GM19452 (cell line): Measurements from ENCODE around the gene SLC6A13.
"Not testable (repeated sequence)": the region's sequence is repeated elsewhere in the genome, so short reads cannot be mapped to it uniquely, and the experiment has no call there.

Source experiments
- ATAC-seq: cut with Tn5 transposase; IDR thresholded peaks from one replicate; pipeline ENCODE4 v1.9.1; 2021; ENCODE audit not compliant: unreplicated experiment

Gene SLC6A13

GRCh38 chr12:262817-263216 is at the start of gene SLC6A13:
SLC6A13 (minus strand) TSS chr12:262836; CDS start chr12:260052, 2,784 bp downstream.
- no peak for ATAC-seq

GRCh38 chr12:308511-308910 is 45.9 kb upstream of the SLC6A13 start:
- no peak for ATAC-seq

- ATAC-seq, result no peak
Measured at GRCh38 chr12:307406-307805, 44.8 kb upstream of the SLC6A13 start.

DNA sequence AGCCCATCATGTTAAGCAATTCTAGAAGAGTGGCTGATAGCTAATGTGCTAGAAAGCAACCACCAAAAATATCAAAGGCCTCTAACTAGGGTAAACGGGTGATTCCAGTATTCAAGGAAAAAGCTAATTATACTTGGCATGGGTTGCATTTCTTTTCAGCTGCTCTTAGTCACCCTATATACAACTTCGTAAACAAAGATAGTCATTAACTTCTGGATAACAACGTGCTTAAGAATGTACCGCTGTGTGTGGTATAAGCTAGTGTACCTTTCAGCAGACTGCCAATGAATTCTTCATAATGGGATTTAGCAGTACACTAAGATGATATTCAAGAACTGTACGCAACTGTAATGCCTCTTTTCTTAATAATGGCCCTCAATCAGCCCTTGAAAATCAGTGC is 42.2 kb upstream of the SLC6A13 start:
- ATAC-seq, result no peak

- not testable (repeated sequence) for ATAC-seq
Measured at GRCh38 chr12:302766-303165, 40.1 kb upstream of the SLC6A13 start.

- ATAC-seq, result not testable (repeated sequence)
Measured at GRCh38 chr12:300166-300565, 37.5 kb upstream of the SLC6A13 start.

DNA sequence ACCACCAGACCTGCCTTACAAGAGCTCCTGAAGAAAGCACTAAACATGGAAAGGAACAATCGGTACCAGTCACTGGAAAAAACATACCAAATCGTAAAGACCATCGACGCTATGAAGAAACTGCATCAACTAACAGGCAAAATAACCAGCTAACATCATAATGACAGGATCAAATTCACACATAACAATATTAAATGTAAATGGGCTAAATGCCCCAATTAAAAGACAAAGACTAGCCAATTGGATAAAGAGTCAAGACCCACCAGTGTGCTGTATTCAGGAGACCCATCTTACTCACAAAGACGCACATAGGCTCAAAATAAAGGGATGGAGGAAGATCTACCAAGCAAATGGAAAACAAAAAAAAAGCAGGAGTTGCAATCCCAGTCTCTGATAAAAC is 36.9 kb upstream of the SLC6A13 start:
- not testable (repeated sequence) for ATAC-seq

GRCh38 chr12:298059-298458 is 35.4 kb upstream of the SLC6A13 start:
- not testable (repeated sequence) for ATAC-seq

DNA sequence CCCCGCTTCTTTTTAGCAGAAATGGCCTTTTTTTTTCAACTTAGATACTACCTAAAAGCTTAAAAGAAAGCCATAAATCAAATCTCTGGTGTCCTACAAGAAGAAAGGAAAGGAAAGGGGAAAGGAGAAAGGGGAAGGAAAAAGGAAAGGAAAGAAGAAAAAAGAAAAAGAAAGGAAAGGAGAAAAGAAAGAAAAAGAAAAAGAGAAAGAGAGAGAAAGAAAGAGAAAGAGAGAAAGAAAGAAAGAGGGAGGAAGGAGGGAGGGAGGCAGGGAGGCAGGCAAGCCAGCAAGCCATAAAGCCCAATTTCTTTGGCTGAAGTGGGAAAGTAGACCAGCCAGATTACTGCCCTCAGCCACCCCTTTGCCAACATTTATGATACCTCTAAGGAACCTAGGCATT is 32.5 kb upstream of the SLC6A13 start:
- ATAC-seq, result no peak

GRCh38 chr12:293199-293598 is 30.6 kb upstream of the SLC6A13 start:
- ATAC-seq, result no peak

- no peak for ATAC-seq
Measured at GRCh38 chr12:292186-292585, 29.6 kb upstream of the SLC6A13 start.

- ATAC-seq, result no peak
Measured at GRCh38 chr12:291153-291723, 28.6 kb upstream of the SLC6A13 start.

- no peak for ATAC-seq
Measured at GRCh38 chr12:288687-289086, 26.1 kb upstream of the SLC6A13 start.

GRCh38 chr12:286531-287300 is 24.1 kb upstream of the SLC6A13 start:
- no peak for ATAC-seq

GRCh38 chr12:278046-278445 is 15.4 kb upstream of the SLC6A13 start:
- no peak for ATAC-seq

GRCh38 chr12:275812-276211 is 13.2 kb upstream of the SLC6A13 start:
- ATAC-seq, result no peak

GRCh38 chr12:273382-273781 is 10.7 kb upstream of the SLC6A13 start:
- ATAC-seq, result no peak

DNA sequence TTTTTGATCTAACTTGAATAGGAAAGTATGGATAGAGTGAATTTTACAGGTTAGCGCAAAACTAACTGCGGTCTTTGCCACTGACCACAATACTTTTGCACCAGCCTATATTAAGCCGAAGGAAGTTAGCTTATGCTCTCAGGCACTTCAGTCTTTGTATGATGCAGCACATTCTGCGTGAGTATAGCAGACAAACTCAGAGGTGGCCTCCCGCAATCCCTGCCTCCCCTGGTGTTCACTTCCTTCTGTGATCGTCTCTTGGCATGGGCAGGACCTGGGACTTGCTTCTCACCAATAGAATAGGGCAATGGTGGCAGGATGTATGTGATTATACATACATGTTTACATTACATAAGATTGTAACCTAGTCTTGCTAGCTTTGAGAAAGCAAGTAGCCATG is 10.3 kb upstream of the SLC6A13 start:
- no peak for ATAC-seq

DNA sequence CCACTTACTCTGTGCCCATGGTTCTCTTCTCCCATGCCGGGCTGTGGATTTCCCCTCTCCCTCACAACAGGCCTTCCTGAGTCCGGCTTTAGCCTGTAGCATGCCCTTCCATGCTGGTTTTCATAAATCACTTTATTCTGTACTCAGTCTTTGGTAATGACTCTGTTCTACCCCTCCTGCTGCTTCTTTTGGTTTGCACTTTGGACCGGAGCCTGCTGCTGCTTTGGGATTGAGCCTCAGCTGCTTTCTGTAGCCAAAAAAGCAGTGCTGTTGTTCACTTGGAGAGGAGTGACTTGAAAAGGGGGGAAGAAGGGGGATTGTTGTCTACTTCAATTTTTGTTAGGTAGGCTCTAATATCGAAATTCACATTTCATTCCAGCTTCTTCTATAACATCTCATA is 8.5 kb upstream of the SLC6A13 start:
- no peak for ATAC-seq

DNA sequence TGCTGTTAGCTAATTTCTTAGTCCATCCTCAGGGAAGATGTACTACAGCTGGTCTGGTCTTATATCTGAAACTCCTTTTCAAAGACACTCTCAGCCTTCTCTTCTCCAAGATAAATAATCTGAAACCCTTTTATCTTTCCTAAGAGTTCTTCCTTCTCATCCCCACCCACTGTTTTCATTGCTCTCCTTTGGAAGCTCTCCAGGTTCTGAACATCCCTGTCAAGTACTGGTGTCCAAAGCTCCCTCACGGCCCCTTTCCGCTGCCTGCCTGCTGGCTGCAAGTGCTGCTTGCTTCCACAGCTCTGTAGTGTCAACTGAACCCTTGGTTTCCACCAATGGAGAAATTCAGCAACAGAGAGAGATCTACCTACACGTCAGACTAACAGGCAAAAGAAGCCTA is 6.6 kb upstream of the SLC6A13 start:
- ATAC-seq, result no peak

GRCh38 chr12:268483-268840 is 5.8 kb upstream of the SLC6A13 start:
- no peak for ATAC-seq

DNA sequence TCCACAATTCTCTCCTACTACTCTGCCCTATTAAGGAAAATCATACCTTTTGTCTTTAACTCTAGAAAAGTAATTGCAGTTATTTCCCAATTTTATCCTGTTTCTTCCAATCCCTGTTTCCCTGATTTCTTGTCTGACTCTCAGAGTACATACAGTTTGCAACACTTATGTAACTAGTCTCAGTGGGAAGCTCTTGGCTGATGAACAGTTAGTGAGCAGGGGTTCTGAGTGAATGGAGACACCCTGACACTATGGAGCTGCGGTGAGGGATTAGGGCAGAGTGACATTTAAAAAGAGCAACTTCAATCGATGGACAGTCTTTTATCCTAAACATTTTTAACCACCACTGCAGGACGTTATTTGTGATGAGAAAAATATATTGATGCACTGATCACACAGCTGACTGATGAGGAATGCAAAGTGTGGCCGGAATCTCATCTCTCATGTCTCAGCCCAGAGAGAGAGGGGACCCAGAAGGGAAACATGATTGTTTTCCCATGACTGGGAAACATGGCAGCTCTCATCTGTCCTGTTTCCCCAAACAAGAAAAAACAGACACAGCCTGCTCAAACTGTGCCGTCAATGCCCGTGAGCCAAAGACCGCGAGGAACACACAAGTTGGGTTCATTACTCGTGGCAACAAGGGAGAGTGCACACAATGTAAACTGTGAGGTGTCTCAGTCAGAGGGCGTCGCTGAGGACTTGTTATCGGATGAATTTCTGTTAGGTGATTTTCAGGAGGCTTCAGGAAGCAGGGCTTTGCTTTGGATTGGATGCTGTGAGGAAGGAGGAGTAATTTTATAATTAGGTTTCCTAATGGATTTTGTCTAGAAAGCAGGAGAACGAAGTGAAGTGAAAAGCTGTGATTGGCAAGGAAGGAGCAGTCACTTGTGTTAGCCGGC is 5.2 kb upstream of the SLC6A13 start:
- no peak for ATAC-seq
